Peyer's patch (tissue), 4 donors: ENCODE measurements around the gene RAB8A.

Experiments
- POLR2A ChIP-seq, 2 donors: fragments of 450-650 bp; IDR thresholded peaks; one replicate each; pipeline ENCODE4 v1.5.1; 2017; ENCODE audit warnings: antibody characterized with exemption in 2 of 2, mild to moderate bottlenecking in 2 of 2, moderate library complexity in 2 of 2
- TF ChIP-seq, protein P1 (sequence below), 6 experiments: fragments of 450-650 bp in 4 of 6; fragments of 200-600 bp in 2 of 6; sonication (generic) in 1 of 6; IDR thresholded peaks; one replicate each; pipeline ENCODE4 v1.5.1; 2017 to 2019; ENCODE audit warnings: antibody characterized with exemption in 6 of 6, mild to moderate bottlenecking in 3 of 6, moderate library complexity in 1 of 6

DNA sequence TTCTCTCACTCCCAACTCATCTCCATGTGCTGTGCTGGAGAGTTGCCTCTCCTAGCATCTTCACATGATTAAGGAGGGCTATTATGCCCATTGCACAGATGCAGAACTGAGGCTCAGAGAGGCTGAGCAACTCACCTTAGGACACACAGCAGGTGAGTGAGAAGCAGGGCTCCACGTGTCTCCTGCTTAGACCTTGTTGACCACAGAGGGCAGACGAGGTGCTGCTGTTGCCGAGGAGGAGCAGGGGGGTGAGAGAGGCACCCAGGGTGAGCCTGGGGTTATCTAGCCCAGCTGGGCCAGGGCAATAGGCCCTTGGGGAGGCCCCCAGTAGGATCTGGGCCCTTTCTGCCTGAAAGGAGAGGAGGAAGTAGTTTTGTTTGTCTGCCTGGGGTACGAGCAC is 29.4 kb downstream of the RAB8A start:
- TF ChIP-seq, protein P1, sequence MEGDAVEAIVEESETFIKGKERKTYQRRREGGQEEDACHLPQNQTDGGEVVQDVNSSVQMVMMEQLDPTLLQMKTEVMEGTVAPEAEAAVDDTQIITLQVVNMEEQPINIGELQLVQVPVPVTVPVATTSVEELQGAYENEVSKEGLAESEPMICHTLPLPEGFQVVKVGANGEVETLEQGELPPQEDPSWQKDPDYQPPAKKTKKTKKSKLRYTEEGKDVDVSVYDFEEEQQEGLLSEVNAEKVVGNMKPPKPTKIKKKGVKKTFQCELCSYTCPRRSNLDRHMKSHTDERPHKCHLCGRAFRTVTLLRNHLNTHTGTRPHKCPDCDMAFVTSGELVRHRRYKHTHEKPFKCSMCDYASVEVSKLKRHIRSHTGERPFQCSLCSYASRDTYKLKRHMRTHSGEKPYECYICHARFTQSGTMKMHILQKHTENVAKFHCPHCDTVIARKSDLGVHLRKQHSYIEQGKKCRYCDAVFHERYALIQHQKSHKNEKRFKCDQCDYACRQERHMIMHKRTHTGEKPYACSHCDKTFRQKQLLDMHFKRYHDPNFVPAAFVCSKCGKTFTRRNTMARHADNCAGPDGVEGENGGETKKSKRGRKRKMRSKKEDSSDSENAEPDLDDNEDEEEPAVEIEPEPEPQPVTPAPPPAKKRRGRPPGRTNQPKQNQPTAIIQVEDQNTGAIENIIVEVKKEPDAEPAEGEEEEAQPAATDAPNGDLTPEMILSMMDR (IDR thresholded peaks at IDR 0.05), result no peak
- no peak for TF ChIP-seq POLR2A (IDR thresholded peaks at IDR 0.05)
